Measurements from ENCODE around the gene TMEM131L.

DNA sequence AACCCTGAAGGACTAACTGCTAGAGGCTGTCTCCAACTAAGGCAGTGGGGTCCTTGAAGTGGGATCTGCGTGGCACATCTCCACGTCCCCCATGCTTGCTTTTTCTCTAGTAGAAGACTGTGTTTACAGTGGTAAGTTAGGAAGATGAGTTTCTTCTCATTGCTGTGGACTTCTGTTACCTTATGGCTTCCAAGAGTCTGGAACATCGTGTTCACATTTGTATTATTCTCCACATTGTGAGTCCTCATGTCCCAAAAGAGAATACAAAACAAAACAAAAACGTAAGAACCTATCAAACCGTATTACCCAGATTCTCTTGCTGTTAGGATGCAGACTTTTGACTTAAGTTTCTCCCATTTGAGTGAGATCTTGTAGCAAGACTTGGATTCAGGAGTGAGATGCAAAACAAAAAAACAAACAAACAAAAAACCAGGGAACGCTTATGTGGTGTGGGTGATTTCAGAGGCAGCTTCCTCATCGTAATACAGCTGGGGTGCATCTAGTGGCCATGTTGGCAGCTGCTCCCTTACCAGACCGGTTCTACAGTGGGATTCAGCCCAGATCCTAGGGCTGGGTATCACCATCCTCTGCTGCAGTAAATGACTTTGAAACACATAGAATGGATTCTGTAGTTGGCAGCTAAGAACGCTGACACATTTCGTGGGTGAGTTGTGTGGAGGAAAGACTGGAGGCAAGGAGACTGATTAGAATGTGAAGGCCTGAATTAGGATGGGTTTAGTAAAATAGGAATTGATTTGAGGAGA is 41.3 kb downstream of the TMEM131L start:
- no peak for TF ChIP-seq POLR2A (IDR thresholded peaks at IDR 0.05)
- no peak for TF ChIP-seq CTCF (IDR thresholded peaks at IDR 0.05)

Measured in testis (tissue), 2 donors.